Left renal pelvis (tissue), 4 donors: ENCODE measurements around the gene ARHGAP23. TPM values are rescaled to one million over a fixed set of nuclear protein-coding genes. Genes with fewer than 3 reads are reported as not detected.

Experiments
- DNase-seq, 4 donors: peaks; one replicate each; pipeline ENCODE4 v3.0.0-alpha.2; 2013; ENCODE audit warnings: low read depth in 4 of 4, low spot score in 3 of 4
- polyA plus RNA-seq, 4 donors: library from polyadenylated mRNA; unstranded; fragments of 120-200 nt; gene quantifications; one replicate each; pipeline ENCODE4 v1.2.1, GENCODE V29; 2013; ENCODE audit not compliant: insufficient read length in 4 of 4

ARHGAP23 gene
- polyA plus RNA-seq, 4 donors: 43.2 to 62.7 (median 57.1) TPM

DNA sequence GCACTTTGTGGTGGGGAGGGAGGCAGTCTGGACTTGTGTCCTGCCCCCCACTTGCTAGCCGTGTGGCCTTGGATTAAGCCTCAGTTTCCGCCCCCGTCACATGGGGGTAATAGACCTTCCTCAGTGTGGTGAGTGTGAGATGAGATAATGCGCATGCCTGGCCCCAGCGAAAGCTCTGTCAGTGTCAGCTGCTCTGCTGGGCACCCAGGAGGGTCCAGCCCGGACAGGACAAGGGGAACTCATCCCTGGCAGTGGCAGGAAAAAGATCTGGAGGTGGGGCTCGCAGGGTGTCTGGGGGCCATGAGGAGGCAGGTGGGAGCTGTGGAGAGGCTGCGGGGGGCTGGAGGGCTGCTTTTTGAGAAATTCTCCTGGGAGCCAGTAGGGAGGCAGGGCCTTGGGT, 114.0 kb downstream of the ARHGAP23 start:
- no peak for DNase-seq

DNA sequence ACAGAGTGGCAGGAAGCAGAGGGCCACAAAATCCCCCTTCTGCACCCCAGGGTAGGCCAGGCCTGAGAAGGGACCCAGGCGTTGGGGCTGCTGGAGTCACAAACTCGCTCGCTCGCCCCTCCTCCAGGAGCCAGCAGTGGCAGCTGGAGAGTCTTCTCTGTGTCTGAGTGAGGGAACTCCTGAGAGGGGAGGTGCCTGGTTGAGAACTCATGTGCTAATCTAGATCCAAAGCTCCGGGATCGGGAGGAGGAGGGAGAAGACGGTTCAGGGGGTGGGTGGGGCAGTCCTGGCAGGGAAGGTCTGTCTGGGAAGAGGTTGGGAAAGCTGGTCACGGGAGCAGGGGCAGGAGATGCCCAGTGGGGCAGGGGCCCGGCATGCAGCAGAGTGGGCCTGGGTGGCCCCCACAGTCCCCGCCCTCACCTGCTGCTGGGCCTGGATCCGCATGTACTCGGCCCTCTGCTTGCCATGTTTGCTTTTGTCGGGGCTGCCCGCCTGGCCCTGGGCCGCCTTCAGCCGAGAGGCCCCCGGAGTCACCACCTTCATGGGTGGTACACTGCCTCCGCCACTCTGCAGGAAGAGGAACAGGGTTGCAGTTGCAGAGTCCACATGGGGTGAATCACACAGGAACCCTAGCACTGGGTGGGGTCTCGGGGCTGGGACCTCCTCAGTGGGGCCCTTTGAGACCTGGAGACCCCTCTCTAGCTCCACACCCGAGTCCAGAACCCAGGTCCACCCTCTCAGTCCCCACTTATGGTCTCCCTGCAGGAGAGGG, 115.3 kb downstream of the ARHGAP23 start:
- no peak for DNase-seq

DNA sequence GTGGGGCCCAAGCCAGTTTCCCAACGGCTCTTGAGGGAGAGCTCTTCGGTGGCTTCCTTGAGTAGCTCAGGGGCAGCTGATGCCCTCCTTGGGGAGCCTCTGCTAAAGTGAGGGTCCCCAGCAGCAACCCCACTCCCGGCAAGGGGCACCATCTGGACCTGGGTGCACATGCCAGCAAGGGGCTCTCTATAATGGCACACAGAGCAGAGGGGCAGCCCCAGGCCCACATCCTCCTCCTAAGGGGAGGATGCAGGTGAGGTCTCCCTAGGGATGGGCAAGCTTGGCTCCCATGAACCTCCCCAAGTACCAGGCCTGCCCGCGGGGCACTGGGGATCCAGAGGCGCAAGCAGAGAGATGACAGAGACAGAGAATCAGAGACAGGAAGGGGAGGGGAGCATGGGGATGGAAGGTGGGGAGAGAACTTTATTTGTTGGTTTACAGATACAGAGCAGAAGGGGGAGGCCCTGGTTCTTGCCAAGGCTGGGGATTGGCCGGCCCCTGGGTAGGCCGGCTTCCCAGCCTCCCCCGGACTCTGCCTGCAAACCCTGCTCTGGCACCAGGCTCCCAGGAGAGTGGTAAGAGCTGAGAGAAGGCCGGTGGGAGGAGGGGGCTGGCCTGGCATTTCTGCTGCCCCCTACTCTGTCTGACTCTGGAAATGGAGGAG, 116.0 kb downstream of the ARHGAP23 start:
- no peak for DNase-seq

DNA sequence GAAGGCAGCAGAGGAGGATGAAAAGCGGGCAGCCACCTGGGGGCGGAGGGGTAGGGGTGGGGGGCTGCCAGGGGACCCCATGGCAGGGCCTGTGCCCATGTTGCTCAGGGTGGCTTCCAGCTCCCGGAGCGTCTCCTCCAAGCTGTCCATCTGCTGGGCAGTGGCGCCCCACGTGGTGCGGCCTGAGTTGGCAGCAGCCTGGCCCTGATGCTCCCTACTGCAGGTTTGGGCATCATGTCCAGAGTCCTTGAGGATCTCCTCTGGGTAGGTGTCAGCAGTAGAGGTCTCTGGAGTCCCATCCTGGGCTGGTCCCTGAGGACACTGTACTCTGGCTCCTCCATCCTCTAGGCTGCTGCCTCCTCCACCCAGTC, 116.6 kb downstream of the ARHGAP23 start:
- DNase-seq: no peak

DNA sequence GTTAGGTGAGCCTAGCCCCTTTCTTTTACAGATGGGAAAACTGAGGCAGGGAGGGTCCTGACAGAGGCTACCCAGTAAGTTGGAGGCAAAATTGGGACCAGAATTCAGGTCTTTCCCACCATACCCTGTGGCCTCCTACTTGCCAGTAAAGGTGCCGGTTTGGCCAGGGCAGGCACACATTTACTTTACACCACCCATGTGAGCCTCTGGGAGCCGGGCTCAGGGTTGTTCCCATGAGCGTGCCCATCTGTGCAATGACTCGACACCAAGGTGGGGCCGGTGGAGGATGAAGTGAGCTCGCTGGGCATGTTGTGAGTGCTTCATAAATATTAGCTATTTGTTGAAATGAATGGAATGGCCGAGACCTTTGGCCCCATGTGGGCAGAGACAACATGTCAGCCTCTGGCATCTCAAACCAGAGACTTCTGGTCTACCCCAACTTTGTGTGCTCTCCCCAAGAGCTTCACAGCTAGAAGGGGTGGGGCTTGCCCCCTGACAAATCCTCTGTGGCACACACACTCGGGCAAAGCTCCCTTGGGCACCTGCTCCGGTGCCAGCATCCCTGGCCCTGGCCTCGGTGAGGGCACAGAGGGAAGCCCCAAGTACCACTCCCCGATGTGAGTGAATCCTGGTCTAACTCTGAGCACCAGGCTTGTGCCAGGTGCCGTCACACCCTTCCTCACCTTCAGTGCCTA, 117.4 kb downstream of the ARHGAP23 start:
- no peak for DNase-seq

DNA sequence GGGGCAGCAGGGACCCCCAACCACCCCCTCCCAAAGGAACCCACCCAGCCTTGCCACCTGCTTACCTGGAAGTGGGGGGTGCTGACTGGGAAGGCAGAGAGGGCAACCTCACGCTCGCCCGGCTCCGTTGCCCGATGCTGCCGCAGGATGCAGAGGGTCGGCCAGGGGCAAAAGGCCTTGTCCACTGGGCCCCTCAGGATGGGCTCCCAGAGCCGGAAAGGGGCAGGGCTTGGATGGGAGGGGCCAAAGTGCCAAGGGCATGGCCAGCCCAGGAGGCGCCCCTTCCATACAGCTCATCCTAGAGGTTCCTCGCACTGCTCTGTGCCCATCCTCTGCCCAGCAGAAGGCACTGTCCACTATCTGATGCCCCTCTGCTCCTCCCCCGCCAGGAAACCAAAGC, 118.1 kb downstream of the ARHGAP23 start:
- DNase-seq: no peak

DNA sequence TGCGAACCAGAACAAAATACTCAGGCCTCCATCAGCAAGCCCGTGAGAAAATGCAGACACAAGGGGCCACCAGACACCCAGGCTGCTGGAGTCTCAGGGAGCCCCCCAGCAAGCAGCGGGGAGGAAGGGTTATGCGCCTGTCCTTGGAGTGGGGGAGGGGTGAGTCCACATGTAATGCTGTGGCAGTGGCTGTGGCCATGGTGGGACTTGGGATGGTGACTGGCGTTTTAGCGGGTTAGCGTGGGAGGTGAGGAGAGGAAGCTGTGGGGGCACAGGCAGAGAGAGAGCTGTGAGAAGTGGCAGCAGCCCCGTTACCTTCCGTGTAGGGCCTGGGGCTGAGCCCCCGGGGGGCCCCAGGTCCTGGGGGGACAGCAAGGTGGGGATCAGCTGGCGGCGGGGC, 119.2 kb downstream of the ARHGAP23 start:
- DNase-seq: no peak

DNA sequence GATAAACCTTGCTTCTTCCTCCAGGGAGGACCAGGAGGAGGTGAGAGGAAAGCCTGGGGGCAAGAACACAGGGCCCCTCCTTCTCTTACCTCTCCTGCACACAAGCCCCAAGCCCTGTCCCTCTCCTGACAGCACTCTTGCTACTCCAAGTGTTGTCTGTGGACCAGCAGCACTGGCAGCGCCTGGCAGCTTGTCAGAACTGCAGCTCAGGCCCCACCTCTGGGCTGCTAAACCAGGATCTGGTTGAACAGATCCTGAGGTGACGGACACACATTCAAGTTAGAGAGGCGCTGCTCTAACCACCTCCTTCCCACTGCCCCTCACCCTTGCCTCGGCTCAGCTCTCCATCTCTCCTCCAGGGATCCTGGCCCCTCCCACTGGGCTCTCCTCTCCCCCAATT, 121.0 kb downstream of the ARHGAP23 start:
- no peak for DNase-seq

DNA sequence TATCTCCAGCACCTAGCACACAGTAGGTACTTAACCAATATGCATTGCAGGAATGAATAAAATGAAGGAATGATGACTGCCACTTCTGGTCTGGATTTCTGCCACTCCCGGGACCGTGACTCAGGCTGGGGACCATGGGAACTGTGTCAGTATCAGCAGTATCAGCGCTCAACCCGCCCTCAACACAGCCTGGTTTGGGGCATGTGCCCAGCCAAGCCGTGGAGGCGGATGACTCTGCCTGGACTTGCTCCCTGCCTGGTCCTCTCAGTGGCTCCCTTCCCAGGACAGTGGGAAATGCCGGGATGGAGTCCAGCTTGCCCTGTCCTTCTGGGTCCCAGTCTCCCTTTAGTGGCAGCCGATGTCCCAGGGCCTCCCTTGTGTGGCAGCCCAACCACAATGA, 122.4 kb downstream of the ARHGAP23 start:
- no peak for DNase-seq

DNA sequence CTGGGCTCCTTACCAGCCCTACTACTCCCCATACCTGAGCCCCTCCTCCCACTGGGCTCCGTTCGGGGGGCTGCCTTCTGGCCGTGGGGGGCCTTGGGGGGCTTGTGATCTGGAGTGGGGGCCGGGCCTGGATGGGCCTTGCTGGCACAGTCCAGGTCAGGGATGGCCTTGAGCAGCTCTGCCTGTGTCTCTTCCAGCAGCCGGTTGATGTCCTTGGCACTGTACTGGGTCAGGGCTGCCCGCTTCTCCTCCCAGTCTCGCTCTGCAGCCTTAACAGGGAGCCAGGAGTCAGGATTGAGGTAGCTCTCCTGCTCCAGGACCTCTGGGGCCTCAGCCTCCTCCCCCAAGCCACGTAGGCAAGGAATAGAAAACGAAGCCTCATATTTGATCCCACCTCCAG, 122.9 kb downstream of the ARHGAP23 start:
- no peak for DNase-seq

DNA sequence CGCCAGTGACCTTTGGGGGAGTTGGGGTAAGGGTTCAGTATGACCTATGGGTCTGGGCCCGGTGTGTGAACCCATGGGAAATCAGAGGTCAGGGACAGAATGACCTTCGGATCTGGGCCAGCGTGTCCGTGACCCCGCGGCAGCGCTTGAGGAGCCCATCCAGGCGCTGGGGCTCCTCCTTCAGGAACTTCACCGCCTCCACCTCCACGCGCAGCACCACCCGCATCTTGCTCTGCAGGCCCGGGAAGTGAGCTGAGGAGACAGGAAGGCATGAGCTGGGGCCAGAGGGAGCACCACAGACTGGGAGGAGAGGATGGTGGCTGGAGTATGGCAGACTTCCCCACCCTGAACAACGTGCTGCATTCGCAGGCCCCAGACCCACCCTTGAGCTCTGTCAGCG, 124.1 kb downstream of the ARHGAP23 start:
- DNase-seq: no peak

DNA sequence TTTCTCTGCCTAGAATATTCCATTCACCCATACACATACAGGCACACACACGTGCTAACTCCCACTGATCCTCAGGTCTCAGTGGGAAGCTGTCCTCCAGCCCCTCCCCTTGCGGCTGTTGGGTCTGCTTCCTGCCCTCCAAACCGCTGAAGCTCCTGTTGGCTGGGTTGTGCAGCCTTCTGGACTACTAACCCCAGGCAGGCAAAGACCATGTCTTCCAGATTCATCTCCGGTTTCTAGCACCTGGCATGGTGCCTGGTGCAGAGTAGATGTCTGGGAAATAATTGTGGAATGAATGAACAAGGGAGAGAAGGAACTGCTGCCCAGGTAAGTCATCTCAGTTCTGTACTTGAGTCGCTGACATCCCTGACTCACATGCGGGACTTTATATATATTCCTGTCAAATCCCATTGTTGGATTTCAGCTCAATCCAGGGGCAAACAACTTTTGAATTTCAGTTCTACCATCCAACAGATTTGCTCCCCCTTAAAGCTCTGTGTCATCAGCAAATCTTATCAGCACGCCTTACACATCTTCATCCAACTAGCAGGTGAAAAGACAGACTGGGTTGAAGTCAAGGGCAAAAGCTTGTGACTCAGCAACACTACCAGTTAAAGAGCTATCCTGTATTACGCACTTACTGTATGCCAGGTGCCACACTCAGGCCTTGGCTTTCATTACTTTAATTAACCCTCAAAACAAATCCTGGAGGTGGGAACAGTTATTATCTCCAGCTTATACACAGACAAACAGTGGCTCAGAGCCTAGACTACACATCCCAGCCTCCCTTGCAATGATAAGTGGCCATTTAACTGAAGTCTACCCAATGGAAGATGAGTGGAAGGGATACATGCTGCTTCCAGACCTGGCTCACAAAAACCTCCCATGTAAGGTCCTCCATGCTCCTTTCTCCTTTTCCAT, 126.4 kb downstream of the ARHGAP23 start:
- DNase-seq: no peak

DNA sequence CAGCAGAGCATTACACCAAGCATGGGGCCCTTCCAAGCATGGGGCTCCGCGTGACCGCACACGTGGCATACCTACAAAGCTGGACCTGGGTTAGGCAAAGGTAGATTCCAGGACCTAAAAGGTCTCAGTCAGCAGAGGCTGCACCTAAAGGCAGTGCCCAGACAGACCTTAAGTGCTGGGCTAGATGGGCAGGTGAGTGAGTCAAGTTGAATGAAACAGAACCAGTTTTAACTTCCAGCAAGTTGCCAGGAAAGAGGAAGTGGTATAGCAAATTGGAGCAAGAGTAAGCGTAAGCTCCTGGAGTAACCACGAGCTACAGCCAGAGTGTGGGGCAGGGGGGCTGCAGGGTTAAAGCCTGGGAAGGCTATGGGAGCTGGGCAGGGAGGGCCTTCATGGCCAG, 128.0 kb downstream of the ARHGAP23 start:
- no peak for DNase-seq

DNA sequence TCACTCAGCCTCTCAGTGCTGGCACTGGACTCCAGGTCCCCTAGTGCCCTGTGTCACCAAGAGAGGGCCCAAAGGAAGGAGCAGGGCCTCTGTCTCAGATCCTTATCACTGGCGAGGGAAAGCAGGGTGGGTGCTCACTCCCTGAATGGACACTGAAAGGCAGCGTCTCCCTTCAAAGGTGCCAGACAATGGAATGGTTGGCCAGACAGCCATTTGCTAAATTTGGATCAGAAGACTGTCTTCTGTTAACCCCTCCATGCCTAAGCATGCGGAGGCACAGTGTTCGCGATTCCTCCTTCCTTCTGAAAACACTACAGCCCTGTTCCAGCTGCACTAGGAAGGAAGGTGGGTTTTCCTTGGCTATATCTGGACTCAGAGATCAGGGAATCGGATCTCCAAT, 129.1 kb downstream of the ARHGAP23 start:
- DNase-seq: no peak

DNA sequence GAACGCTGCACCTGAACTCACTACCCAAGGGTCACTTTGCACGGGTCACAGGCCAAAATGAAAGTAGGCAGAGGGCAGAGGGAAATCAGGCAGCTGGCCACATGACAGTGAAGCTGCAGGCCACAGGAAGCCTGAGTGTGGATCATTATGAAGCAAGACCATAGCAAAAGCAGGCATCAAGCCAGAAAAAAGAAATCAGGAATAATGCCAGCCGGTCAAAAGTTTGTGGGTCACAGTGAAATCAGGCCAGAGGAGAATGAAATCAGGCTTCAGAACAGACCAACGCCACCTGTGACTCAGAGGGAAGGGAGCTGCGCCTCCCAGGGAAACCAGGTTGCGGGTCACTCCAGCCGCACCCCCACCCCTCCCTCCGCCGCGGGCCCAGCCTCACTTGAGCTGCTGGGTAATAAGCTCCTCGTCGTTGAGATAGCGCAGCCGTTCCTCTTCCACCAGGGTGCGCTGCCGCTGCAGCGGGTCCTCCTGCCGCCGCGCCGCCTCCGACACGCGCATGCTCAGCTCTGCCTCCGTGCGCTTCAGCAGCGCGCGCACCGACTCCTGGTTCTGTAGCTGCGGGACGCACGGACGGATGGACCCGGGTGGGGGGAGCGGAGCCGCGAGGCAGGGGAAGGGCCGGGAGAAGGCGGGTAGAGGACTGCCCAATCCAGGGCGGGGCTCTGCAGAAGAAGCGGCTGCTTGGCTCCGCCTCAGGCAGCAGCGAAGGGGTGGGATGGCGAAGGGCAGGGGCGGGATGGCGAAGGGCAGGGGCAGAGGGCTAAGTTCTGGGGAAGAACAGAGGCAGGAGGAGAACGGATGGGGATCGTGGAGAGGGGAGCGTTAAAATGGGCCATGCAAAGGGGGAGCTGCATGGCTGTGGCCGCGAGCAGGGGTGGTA, 129.8 kb downstream of the ARHGAP23 start:
- peak; percentile 55 to 80 (median 71) for DNase-seq

DNA sequence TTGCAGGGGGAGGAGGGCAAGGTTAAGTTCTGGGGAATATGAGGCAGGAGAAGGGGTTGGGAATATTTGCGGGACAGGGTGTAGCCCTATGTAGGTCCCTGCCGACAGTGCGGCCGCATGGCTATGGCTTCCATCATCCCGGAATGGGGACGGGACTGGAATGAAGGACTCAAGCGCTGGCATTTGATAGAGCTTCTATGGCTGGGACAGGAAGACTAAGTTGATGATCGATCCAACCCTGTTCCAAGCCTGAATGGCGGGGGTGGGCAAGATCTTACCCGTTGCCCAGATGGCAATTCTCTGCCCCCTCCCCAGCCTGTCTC, 130.4 kb downstream of the ARHGAP23 start:
- DNase-seq: no peak

DNA sequence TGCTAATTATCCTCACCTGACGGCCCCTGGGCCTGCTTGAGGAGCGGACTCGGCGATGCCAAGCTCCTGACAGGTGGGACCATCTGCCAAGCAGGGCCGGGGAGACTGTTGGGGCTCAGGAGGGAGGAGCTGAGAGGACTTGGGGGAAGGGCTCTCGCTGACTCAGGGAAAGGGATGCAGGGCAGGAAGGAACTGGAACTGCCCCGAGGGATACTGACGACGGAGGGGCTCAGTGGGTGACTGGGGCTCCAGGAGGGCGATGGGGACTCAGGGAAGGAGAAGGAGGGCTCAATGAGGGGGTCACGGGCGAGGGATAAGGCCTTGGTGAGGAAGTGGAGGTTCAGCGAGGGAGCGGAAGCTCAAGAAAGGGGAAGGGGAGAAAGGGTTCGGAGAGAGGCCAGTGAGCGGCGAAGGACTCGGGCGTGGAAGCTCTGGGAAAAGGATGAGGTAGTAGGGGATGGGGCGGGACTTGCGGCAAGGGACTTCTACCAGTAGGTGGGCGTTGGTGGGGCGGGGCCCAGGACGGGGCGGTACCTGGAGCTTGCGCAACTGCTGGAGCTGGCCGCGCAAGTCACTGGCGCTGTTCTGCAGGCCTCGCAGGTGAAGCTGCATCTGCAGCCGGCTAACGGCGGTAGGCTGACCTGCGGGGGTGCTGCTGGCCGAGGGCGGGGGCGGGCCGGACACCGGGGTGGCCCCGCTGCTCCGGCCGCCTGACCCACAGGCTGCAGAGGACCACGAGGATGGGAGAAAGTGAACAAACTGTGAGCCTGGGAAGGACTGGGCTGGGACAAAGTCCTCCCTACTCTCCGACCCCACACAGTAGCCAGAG, 131.0 kb downstream of the ARHGAP23 start:
- DNase-seq: peak in 1 of 4 donors; percentile 67

DNA sequence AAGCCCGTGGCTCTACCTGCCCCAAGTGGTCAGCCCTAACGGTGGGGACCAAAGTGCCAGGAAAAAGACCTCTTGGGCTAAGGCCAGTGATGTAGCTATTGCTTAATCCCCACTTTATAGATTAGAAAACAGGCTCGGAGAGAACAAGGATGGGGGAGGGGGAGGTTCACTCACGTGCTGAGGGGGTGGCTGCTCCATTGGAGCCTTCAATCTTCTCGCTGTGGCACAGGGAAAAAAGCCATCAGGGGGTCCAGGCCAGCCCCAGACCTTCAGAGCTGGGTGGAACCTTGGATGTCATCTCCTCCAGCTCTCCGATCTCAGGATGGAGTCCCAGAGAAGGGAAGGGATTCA, 131.6 kb downstream of the ARHGAP23 start:
- no peak for DNase-seq
